Epithelial cell of proximal tubule (primary cell): ENCODE measurements around the gene GALR1. TPM values are rescaled to one million over a fixed set of nuclear protein-coding genes. Genes with fewer than 3 reads are reported as not detected.

Experiments
- DNase-seq: peaks from one replicate; pipeline ENCODE4 v3.0.0-alpha.2; 2011; ENCODE audit warnings: low read depth
- H3K4me3 ChIP-seq: 2 replicates; pipeline ENCODE4 v1.5.1; 2011; ENCODE audit warnings: low read depth, mild to moderate bottlenecking, low read length
- CTCF ChIP-seq: conservative IDR thresholded peaks from 2 replicates; pipeline ENCODE4 v1.5.1; 2012; ENCODE audit warnings: low read depth, mild to moderate bottlenecking, low read length
- total RNA-seq: library from RNA; depleted of rRNA; stranded (reverse); fragments of >200 nt; gene quantifications from 2 replicates; pipeline ENCODE4 v1.2.3, GENCODE V29; 2015

GALR1 gene
- total RNA-seq, 1 donor from 2014 or later = not detected

- no peak for DNase-seq
- TF ChIP-seq CTCF = no peak
- no peak overlapping the region for H3K4me3 ChIP-seq
Measured at GRCh38 chr18:77206676-77207374, 42.8 kb upstream of the GALR1 start.

- TF ChIP-seq CTCF = peak; percentile 85
- DNase-seq = peak; percentile 64
- H3K4me3 ChIP-seq = no peak overlapping the region
Measured at GRCh38 chr18:77207540-77207939, 42.1 kb upstream of the GALR1 start.

GRCh38 chr18:77208964-77209363 is 40.7 kb upstream of the GALR1 start:
- DNase-seq = no peak
- H3K4me3 ChIP-seq = peak overlapping the region; percentile 13
- no peak for TF ChIP-seq CTCF

GRCh38 chr18:77209587-77209986 is 40.1 kb upstream of the GALR1 start:
- no peak overlapping the region for H3K4me3 ChIP-seq
- TF ChIP-seq CTCF = no peak
- no peak for DNase-seq

- no peak for DNase-seq
- no peak overlapping the region for H3K4me3 ChIP-seq
- TF ChIP-seq CTCF = no peak
Measured at GRCh38 chr18:77210249-77210648, 39.4 kb upstream of the GALR1 start.

- no peak for TF ChIP-seq CTCF
- H3K4me3 ChIP-seq = no peak overlapping the region
- DNase-seq = no peak
Measured at GRCh38 chr18:77218642-77219041, 31.0 kb upstream of the GALR1 start.

- TF ChIP-seq CTCF = no peak
- DNase-seq = no peak
- no peak overlapping the region for H3K4me3 ChIP-seq
Measured at GRCh38 chr18:77220726-77221125, 28.9 kb upstream of the GALR1 start.
